Measurements from ENCODE around the gene SUFU.
A peak's percentile ranks its signal among the peaks of the same experiment; 100 is the strongest.
"Not testable (repeated sequence)": the region's sequence is repeated elsewhere in the genome, so short reads cannot be mapped to it uniquely, and the experiment has no call there.

The SUFU gene

DNA sequence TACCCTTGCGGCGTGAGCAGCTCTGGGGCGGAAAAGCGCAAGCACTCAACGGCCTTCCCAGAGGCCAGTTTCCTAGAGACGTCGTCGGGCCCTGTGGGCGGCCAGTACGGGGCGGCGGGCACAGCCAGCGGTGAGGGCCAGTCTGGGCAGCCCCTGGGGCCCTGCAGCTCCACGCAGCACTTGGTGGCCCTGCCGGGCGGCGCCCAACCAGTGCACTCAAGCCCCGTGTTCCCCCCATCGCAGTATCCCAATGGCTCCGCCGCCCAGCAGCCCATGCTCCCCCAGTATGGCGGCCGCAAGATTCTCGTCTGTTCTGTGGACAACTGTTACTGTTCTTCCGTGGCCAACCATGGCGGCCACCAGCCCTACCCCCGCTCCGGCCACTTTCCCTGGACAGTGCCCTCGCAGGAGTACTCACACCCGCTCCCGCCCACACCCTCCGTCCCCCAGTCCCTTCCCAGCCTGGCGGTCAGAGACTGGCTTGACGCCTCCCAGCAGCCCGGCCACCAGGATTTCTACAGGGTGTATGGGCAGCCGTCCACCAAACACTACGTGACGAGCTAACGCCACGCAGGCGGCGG, 153.1 kb downstream of the SUFU start:
- H3K27me3 Mint-ChIP-seq (ENCODE audit: low read depth): no peaks in the 10 kb centered on the region
- H3K4me1 Mint-ChIP-seq (ENCODE audit: low read depth): peaks cover 47% of the 10 kb centered on the region
- H3K27ac Mint-ChIP-seq: no peak overlapping the region
- no peaks in the 10 kb centered on the region for H3K9me3 Mint-ChIP-seq
- peaks cover 44% of the 10 kb centered on the region for H3K36me3 Mint-ChIP-seq (ENCODE audit: low read depth)
- H3K4me3 Mint-ChIP-seq: no peak overlapping the region
- DNase-seq (ENCODE audit: low spot score): no peak

DNA sequence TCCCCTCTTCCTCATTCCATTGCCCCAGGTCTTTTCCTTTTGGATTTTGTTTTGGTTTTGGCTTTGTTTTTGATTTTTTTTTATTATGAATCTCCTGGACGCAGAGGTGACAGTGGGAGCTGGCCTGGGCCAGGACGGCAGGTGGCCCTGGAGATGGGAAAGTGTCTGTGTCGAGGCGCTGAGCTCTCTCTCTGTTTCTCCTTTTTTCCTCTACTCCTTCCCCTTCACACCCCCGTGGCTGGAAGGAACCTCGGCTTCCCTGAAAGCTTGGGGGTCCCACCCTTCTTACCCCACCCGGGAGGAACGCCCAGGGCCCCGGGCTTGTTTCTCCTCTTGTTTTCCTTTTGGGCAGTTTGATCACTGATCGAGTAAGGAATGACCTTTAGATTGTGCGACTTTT, 153.7 kb downstream of the SUFU start:
- Mint-ChIP-seq H3K27me3 (ENCODE audit: low read depth) (no peaks in the 10 kb centered on the region), H3K27ac (peak overlapping the region; percentile 52), H3K4me1 (ENCODE audit: low read depth) (peaks cover 42% of the 10 kb centered on the region), H3K4me3 (no peak overlapping the region), H3K9me3 (no peaks in the 10 kb centered on the region), H3K36me3 (ENCODE audit: low read depth) (peaks cover 39% of the 10 kb centered on the region)
- no peak for DNase-seq (ENCODE audit: low spot score)

DNA sequence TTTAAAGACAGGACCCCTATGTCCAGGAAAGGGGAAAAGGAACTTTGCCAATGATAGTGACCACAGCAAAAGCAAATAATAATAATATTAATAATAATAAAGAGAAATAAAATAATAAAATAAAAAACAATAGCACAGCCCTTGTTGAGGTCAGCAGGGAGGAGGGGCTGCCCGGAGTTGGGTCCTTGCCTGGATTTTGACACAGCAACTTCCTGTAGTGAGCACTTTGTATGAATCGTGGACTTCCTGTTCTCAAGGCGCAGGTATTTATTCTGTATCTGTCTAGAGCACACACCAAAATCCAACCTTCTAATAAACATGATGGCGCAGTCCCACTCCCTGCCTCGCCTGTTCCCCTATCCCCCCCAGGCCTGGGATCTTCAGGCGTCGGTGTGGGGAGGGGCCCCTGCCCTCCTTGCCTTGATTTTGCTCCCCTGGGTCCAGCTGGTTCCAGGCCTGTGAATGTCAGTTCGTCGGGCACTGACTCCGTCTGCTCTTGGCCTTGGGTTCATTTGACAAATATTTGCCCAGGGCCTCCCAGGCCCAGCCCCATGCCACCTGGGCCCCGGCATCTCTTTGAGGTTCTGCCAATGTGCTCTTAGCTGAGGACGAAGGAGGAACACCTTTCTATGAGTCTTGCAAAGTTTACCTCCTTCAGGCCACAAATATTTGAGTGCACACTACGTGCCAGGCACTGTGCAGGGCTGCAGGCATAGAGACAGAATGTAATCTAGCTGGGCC, 154.4 kb downstream of the SUFU start:
- peaks cover 35% of the 10 kb centered on the region for H3K4me1 Mint-ChIP-seq (ENCODE audit: low read depth)
- H3K4me3 Mint-ChIP-seq: peak overlapping the region; percentile 22
- peak overlapping the region; percentile 65 for H3K27ac Mint-ChIP-seq
- H3K9me3 Mint-ChIP-seq: no peaks in the 10 kb centered on the region
- peaks cover 32% of the 10 kb centered on the region for H3K36me3 Mint-ChIP-seq (ENCODE audit: low read depth)
- H3K27me3 Mint-ChIP-seq (ENCODE audit: low read depth): no peaks in the 10 kb centered on the region
- no peak for DNase-seq (ENCODE audit: low spot score)

- H3K4me1 Mint-ChIP-seq (ENCODE audit: low read depth): peaks cover 28% of the 10 kb centered on the region
- no peaks in the 10 kb centered on the region for H3K27me3 Mint-ChIP-seq (ENCODE audit: low read depth)
- no peaks in the 10 kb centered on the region for H3K9me3 Mint-ChIP-seq
- no peak for DNase-seq (ENCODE audit: low spot score)
- H3K4me3 Mint-ChIP-seq: no peak overlapping the region
- peak overlapping the region; percentile 65 for H3K27ac Mint-ChIP-seq
- peaks cover 27% of the 10 kb centered on the region for H3K36me3 Mint-ChIP-seq (ENCODE audit: low read depth)
Observed at GRCh38 chr10:102658802-102659201, 155.0 kb downstream of the SUFU start.

GRCh38 chr10:102660888-102661657, 157.3 kb downstream of the SUFU start:
- Mint-ChIP-seq H3K27ac (peak overlapping the region; percentile 84), H3K27me3 (ENCODE audit: low read depth) (no peaks in the 10 kb centered on the region), H3K36me3 (ENCODE audit: low read depth) (peaks cover 14% of the 10 kb centered on the region), H3K4me1 (ENCODE audit: low read depth) (peaks cover 27% of the 10 kb centered on the region), H3K4me3 (peak overlapping the region; percentile 65), H3K9me3 (no peaks in the 10 kb centered on the region)
- peak; percentile 84 for DNase-seq (ENCODE audit: low spot score)

DNA sequence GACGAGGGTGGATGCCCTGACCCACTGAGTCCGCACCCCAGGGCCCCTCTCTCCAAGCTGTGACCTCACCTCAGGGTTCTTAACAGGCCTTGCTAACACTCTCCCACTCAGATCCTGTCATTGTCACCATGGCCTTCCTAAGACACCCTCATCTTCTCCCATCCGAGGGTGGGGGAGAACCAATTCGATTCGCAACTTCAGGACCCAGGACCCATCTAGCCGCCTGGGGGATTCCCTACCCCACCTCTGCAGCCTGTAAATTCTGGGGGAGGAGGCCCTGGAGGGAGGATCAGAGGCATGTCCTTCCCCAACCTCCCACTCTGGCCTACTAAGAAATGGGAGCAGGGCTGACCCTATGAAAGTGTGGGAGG, 157.9 kb downstream of the SUFU start:
- peak overlapping the region; percentile 65 for H3K4me3 Mint-ChIP-seq
- H3K27ac Mint-ChIP-seq: peak overlapping the region; percentile 84
- H3K36me3 Mint-ChIP-seq (ENCODE audit: low read depth): peaks cover 14% of the 10 kb centered on the region
- H3K27me3 Mint-ChIP-seq (ENCODE audit: low read depth): no peaks in the 10 kb centered on the region
- peaks cover 27% of the 10 kb centered on the region for H3K4me1 Mint-ChIP-seq (ENCODE audit: low read depth)
- peak; percentile 48 for DNase-seq (ENCODE audit: low spot score)
- H3K9me3 Mint-ChIP-seq: no peaks in the 10 kb centered on the region

GRCh38 chr10:102665904-102666509, 162.2 kb downstream of the SUFU start:
- H3K27me3 Mint-ChIP-seq (ENCODE audit: low read depth): no peaks in the 10 kb centered on the region
- DNase-seq (ENCODE audit: low spot score): no peak
- H3K36me3 Mint-ChIP-seq (ENCODE audit: low read depth): no peaks in the 10 kb centered on the region
- H3K27ac Mint-ChIP-seq: no peak overlapping the region
- H3K4me1 Mint-ChIP-seq (ENCODE audit: low read depth): peaks cover 17% of the 10 kb centered on the region
- H3K9me3 Mint-ChIP-seq: no peaks in the 10 kb centered on the region
- H3K4me3 Mint-ChIP-seq: no peak overlapping the region

DNA sequence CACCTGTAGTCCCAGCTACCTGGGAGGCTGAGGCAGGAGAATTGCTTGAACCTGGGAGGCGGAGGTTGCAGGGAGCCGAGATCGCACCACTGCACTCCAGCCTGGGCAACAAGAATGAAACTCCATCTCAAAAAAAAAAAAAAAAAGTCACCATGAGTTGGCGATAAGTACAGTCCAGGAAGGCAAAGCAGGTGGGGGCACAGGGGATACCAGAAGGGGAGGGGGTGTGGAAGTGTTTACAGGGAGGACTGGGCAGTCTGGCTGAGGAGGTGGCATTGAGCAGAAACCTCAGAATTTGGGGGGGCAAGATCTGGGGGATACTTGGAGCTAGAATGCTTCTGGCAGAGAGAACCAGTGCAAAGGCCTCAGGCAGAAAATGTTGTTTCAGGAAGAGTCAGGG, 163.6 kb downstream of the SUFU start:
- H3K36me3 Mint-ChIP-seq (ENCODE audit: low read depth); H3K9me3 Mint-ChIP-seq; H3K27ac Mint-ChIP-seq; DNase-seq (ENCODE audit: low spot score); H3K27me3 Mint-ChIP-seq (ENCODE audit: low read depth); H3K4me1 Mint-ChIP-seq (ENCODE audit: low read depth); H3K4me3 Mint-ChIP-seq: not testable (repeated sequence)

DNA sequence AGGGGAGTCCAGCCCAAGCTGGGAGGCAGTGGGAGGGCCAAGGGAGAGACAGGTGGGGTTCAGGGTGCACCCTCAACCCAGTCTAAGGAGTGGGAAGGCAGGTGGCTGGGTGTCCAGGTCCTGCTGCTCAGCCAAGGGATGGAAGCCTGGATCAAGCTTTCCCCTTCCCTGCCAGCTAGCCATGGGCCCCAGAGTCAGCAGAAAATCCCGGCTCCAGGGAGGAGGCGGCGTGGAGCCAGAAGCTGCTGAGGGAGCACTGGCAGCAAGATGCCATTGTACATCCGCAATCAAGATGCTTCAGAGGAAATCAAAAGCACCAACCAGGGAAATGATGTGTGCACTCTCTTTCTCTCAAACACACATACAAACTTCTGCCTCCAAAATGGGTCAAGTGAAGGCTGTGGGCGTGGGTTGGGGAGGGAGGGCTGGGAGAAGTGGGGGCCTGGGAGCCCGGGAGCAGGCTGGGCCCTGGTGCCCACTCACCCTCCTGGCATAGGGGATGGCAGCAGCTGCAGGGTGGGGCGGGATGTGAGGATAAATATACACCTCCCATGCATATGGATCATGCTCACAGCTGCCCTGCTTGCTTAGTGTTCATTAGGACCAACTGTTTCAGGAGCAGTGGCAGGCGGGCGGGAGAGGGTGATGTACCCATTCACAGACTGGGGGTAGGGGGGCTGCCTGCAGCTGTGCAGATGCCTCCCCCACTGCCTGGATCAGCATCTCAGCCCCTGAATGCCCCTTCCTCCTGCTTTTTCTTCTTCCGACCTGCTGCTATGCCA, 164.7 kb downstream of the SUFU start:
- H3K27ac Mint-ChIP-seq: no peak overlapping the region
- no peaks in the 10 kb centered on the region for H3K9me3 Mint-ChIP-seq
- no peaks in the 10 kb centered on the region for H3K27me3 Mint-ChIP-seq (ENCODE audit: low read depth)
- no peak overlapping the region for H3K4me3 Mint-ChIP-seq
- DNase-seq (ENCODE audit: low spot score): no peak
- no peaks in the 10 kb centered on the region for H3K36me3 Mint-ChIP-seq (ENCODE audit: low read depth)
- H3K4me1 Mint-ChIP-seq (ENCODE audit: low read depth): peaks cover 12% of the 10 kb centered on the region

DNA sequence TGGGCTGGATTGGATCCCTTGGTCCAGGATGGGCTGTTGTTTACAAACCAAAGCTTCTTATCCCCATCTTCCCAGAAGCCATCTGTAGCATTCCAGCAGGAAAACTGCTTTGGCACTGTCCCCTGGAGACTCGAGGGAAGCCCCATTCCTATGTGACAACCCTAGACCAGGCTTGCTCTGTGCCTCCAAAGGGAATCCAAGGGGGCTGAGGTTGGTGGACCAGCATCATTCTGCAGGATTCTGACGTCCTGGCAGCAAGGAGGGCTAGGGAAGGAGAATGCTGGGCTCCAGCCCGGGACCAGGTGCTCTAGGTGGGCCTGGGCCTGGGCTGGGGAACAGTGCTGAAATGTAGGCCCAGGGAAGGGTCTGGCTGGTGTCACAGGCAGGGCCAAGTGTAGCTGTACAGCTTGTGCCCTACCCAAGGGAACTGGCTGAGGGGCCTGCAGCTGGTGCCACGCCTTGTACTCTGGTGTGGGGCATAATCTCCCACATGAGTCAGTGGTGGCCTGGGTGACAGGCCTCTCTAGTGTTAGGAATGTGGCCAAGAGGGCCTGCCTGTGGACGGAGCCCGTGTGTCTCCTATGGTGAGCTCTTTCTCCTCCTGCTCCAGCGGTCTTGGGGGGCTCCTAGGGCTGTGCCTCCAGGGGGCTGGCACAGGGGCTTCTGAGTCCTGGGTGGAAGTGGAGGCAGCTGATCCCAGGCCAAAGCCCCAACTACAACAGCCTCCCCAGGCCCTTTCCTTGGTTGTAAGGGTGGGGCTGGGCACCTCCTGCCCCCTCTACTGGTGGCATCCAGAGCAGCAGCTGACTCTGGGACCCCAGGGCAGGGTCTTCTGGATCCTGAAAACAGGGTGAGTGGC, 165.7 kb downstream of the SUFU start:
- no peaks in the 10 kb centered on the region for H3K9me3 Mint-ChIP-seq
- no peaks in the 10 kb centered on the region for H3K27me3 Mint-ChIP-seq (ENCODE audit: low read depth)
- H3K27ac Mint-ChIP-seq: no peak overlapping the region
- H3K4me1 Mint-ChIP-seq (ENCODE audit: low read depth): peaks cover 20% of the 10 kb centered on the region
- no peak overlapping the region for H3K4me3 Mint-ChIP-seq
- no peak for DNase-seq (ENCODE audit: low spot score)
- H3K36me3 Mint-ChIP-seq (ENCODE audit: low read depth): no peaks in the 10 kb centered on the region

- no peak overlapping the region for H3K27ac Mint-ChIP-seq
- no peak overlapping the region for H3K4me3 Mint-ChIP-seq
- no peaks in the 10 kb centered on the region for H3K36me3 Mint-ChIP-seq (ENCODE audit: low read depth)
- no peaks in the 10 kb centered on the region for H3K27me3 Mint-ChIP-seq (ENCODE audit: low read depth)
- H3K4me1 Mint-ChIP-seq (ENCODE audit: low read depth): peaks cover 28% of the 10 kb centered on the region
- no peak for DNase-seq (ENCODE audit: low spot score)
- H3K9me3 Mint-ChIP-seq: no peaks in the 10 kb centered on the region
Observed at GRCh38 chr10:102670065-102670670, 166.4 kb downstream of the SUFU start.

GRCh38 chr10:102670871-102671434, 167.2 kb downstream of the SUFU start:
- DNase-seq (ENCODE audit: low spot score): no peak
- Mint-ChIP-seq H3K4me1 (ENCODE audit: low read depth) (peaks cover 31% of the 10 kb centered on the region), H3K36me3 (ENCODE audit: low read depth) (no peaks in the 10 kb centered on the region), H3K27ac (no peak overlapping the region), H3K27me3 (ENCODE audit: low read depth) (no peaks in the 10 kb centered on the region), H3K4me3 (no peak overlapping the region), H3K9me3 (no peaks in the 10 kb centered on the region)
